RWPE2 (cell line): ENCODE measurements around the gene CSGALNACT2.

Source experiments
- ATAC-seq: fragments of 200-7000 bp; cut with Tn5 transposase; 3 replicates; pipeline ENCODE4 v1.9.1; 2021; ENCODE audit warnings: low read depth
- DNase-seq: peaks from one replicate; pipeline ENCODE4 v3.0.0-alpha.2; 2020; ENCODE audit warnings: low spot score
- H3K27ac ChIP-seq: fragments of 450-650 bp; 2 replicates; pipeline ENCODE4 v1.5.1; 2017; ENCODE audit warnings: mild to moderate bottlenecking; ENCODE audit not compliant: poor library complexity, severe bottlenecking
- H3K27me3 ChIP-seq: fragments of 250-450 bp; sonication (Bioruptor Pico); 2 replicates; pipeline ENCODE4 v1.5.1; 2021; ENCODE audit warnings: mild to moderate bottlenecking, moderate library complexity; ENCODE audit not compliant: insufficient read depth, poor library complexity, severe bottlenecking
- H3K36me3 ChIP-seq: fragments of 250-450 bp; sonication (Bioruptor Pico); 2 replicates; pipeline ENCODE4 v1.5.1; 2020; ENCODE audit warnings: low read depth, mild to moderate bottlenecking, moderate library complexity
- H3K4me1 ChIP-seq: fragments of 250-450 bp; sonication (Bioruptor Pico); 2 replicates; pipeline ENCODE4 v1.5.1; 2021; ENCODE audit warnings: mild to moderate bottlenecking, moderate library complexity; ENCODE audit not compliant: insufficient read depth, poor library complexity, severe bottlenecking
- H3K4me3 ChIP-seq: fragments of 250-450 bp; sonication (Bioruptor Pico); 2 replicates; pipeline ENCODE4 v1.5.1; 2021; ENCODE audit warnings: mild to moderate bottlenecking, moderate library complexity; ENCODE audit not compliant: severe bottlenecking
- H3K9me3 ChIP-seq: fragments of 250-450 bp; sonication (Bioruptor Pico); 2 replicates; pipeline ENCODE4 v1.5.1; 2021; ENCODE audit warnings: mild to moderate bottlenecking, moderate library complexity; ENCODE audit not compliant: severe bottlenecking
- CTCF ChIP-seq: fragments of 450-650 bp; IDR thresholded peaks from one replicate; pipeline ENCODE4 v1.5.1; 2017; ENCODE audit warnings: mild to moderate bottlenecking, moderate library complexity; ENCODE audit not compliant: poor library complexity, severe bottlenecking

CSGALNACT2 gene

GRCh38 chr10:43106256-43107091 is 31.8 kb upstream of the CSGALNACT2 start:
- Histone ChIP-seq H3K4me3 (no peak overlapping the region), H3K36me3 (no peaks in the 10 kb centered on the region), H3K27ac (no peak overlapping the region), H3K27me3 (peaks cover 5% of the 10 kb centered on the region), H3K9me3 (no peaks in the 10 kb centered on the region), H3K4me1 (peaks cover 5% of the 10 kb centered on the region)
- DNase-seq, result no peak
- no peak for ATAC-seq
- no peak for TF ChIP-seq CTCF

DNA sequence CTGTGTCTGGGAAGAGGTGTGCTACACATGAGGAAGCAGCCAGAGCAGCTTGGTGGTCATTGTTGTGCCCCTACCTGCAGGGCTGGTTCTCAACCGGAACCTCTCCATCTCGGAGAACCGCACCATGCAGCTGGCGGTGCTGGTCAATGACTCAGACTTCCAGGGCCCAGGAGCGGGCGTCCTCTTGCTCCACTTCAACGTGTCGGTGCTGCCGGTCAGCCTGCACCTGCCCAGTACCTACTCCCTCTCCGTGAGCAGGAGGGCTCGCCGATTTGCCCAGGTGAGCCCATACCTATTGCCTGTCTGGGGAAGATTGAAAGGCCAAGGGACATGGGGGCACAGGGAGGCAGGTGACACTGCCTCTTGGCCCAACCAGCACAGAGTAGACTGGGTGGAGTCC is 29.3 kb upstream of the CSGALNACT2 start:
- H3K4me3 ChIP-seq, result no peak overlapping the region
- TF ChIP-seq CTCF, result no peak
- H3K9me3 ChIP-seq, result no peaks in the 10 kb centered on the region
- no peaks in the 10 kb centered on the region for H3K36me3 ChIP-seq
- DNase-seq (no peak), ATAC-seq (no peak)
- H3K27me3 ChIP-seq, result peaks cover 5% of the 10 kb centered on the region
- no peak overlapping the region for H3K27ac ChIP-seq
- peaks cover 5% of the 10 kb centered on the region for H3K4me1 ChIP-seq

- H3K4me1 ChIP-seq, result peaks cover 5% of the 10 kb centered on the region
- H3K9me3 ChIP-seq, result no peaks in the 10 kb centered on the region
- no peak overlapping the region for H3K27ac ChIP-seq
- ATAC-seq, result no peak
- TF ChIP-seq CTCF, result no peak
- peaks cover 2% of the 10 kb centered on the region for H3K27me3 ChIP-seq
- DNase-seq, result no peak
- no peaks in the 10 kb centered on the region for H3K36me3 ChIP-seq
- no peak overlapping the region for H3K4me3 ChIP-seq
Observed at GRCh38 chr10:43109671-43110249, 28.5 kb upstream of the CSGALNACT2 start.

DNA sequence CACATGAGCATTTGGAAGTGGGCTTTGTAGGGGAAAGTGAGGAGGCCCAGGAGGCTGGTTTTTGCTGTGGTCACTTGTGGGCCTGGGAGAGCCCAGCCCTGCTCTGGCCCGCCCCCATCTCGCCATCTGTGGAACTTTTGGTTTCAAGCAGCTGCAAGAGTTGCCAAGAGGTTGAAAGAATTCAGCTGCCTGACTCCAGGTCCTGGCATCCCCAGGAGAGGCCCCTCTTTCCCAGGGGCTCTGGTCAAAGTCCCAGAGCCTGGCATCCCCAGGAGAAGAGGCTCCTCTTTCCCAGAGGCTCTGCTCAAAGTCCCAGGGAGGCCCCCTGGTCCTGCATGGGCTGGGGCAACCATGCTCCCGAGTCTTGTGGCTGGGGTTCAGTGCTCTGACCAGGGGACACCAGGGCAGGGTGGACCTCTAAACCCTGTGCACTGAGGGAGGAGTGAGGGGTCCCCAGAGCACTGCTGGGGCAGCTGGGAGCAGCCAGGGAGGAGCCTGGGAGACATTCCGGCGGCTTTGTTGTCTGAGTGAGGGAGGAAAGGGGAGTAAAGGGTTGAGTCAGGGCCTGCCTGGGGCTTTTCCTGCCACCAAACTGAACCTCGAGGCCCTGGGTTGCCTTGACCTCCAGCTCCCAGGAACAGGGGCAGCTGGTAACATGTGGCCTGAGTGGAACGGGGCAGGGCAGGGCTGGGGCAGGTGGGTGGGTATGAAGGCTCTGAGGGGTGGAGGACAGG is 27.7 kb upstream of the CSGALNACT2 start:
- peak; percentile 68 for ATAC-seq
- Histone ChIP-seq H3K9me3 (no peaks in the 10 kb centered on the region), H3K36me3 (no peaks in the 10 kb centered on the region), H3K27ac (no peak overlapping the region), H3K4me1 (peaks cover 5% of the 10 kb centered on the region), H3K4me3 (no peak overlapping the region), H3K27me3 (no peaks in the 10 kb centered on the region)
- no peak for TF ChIP-seq CTCF
- DNase-seq, result no peak
